Gastroesophageal sphincter (tissue), 3 donors: Measurements from ENCODE around the gene ABHD12.

Experiments used
- EP300 ChIP-seq: sonication (generic); formaldehyde crosslinking; IDR thresholded peaks from one replicate; pipeline ENCODE4 v1.6.1; 2017; ENCODE audit warnings: antibody characterized with exemption, mild to moderate bottlenecking
- POLR2A ChIP-seq, 2 donors: fragments of 450-650 bp; IDR thresholded peaks; one replicate each; pipeline ENCODE4 v1.6.1; 2017; ENCODE audit warnings: antibody characterized with exemption in 2 of 2, mild to moderate bottlenecking in 2 of 2, moderate library complexity in 1 of 2
- POLR2AphosphoS5 ChIP-seq: sonication (generic); formaldehyde crosslinking; IDR thresholded peaks from one replicate; pipeline ENCODE4 v1.6.1; 2017; ENCODE audit warnings: antibody characterized with exemption
- TF ChIP-seq, protein P1 (sequence below), 4 experiments: fragments of 200-600 bp in 2 of 4; fragments of 450-650 bp in 2 of 4; sonication (generic) in 1 of 4; IDR thresholded peaks; one replicate each; pipeline ENCODE4 v1.5.1; 2017 to 2019; ENCODE audit warnings: antibody characterized with exemption in 4 of 4, mild to moderate bottlenecking in 2 of 4, moderate library complexity in 2 of 4

DNA sequence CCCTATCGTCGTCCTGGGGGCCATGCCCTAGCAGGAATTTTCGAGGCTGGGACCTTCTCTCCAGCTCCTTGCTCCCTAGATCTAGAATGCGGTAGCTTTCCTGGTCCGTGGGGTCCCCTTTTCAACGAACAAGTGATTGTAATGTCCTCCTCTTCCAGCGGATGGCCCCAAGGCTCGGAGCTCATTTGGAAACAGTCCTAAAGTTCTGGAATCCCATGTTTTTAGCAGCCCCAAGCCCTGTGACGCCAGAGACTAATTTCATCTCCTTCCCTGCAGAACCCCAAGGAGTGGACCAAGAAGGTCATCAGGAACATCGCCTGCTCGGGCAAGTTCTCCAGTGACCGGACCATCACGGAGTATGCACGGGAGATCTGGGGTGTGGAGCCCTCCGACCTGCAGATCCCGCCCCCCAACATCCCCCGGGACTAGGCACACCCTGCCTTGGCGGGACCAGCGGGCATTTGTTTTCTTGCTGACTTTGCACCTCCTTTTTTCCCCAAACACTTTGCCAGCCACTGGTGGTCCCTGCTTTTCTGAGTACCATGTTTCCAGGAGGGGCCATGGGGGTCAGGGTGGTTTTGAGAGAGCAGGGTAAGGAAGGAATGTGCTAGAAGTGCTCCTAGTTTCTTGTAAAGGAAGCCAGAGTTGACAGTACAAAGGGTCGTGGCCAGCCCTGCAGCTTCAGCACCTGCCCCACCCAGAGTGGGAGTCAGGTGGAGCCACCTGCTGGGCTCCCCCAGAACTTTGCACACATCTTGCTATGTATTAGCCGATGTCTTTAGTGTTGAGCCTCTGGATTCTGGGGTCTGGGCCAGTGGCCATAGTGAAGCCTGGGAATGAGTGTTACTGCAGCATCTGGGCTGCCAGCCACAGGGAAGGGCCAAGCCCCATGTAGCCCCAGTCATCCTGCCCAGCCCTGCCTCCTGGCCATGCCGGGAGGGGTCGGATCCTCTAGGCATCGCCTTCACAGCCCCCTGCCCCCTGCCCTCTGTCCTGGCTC lies 94.2 kb downstream of the ABHD12 start:
- TF ChIP-seq, protein P1, sequence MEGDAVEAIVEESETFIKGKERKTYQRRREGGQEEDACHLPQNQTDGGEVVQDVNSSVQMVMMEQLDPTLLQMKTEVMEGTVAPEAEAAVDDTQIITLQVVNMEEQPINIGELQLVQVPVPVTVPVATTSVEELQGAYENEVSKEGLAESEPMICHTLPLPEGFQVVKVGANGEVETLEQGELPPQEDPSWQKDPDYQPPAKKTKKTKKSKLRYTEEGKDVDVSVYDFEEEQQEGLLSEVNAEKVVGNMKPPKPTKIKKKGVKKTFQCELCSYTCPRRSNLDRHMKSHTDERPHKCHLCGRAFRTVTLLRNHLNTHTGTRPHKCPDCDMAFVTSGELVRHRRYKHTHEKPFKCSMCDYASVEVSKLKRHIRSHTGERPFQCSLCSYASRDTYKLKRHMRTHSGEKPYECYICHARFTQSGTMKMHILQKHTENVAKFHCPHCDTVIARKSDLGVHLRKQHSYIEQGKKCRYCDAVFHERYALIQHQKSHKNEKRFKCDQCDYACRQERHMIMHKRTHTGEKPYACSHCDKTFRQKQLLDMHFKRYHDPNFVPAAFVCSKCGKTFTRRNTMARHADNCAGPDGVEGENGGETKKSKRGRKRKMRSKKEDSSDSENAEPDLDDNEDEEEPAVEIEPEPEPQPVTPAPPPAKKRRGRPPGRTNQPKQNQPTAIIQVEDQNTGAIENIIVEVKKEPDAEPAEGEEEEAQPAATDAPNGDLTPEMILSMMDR (IDR thresholded peaks at IDR 0.05): peak in 3 of 4 experiments; percentile 8 to 52 (median 48)
- TF ChIP-seq POLR2AphosphoS5: no peak
- TF ChIP-seq POLR2A (IDR thresholded peaks at IDR 0.05): no peak
- TF ChIP-seq EP300: no peak
